Left ventricle myocardium inferior (tissue), 1 donor: ENCODE data around the gene PKHD1. TPM values are rescaled to one million over a fixed set of nuclear protein-coding genes. Genes with fewer than 3 reads are reported as not detected.

Experiments used
- DNase-seq: peaks from one replicate; pipeline ENCODE4 v3.0.0-alpha.2; 2020
- H3K27ac ChIP-seq: fragments of 200-600 bp; replicated peaks from 2 replicates; pipeline ENCODE4 v1.8.0; 2021
- H3K27me3 ChIP-seq: fragments of 200-600 bp; 2 replicates; pipeline ENCODE4 v1.8.0; 2021; ENCODE audit warnings: low read depth
- H3K36me3 ChIP-seq: fragments of 200-600 bp; 2 replicates; pipeline ENCODE4 v1.8.0; 2021
- H3K4me1 ChIP-seq: fragments of 200-600 bp; 2 replicates; pipeline ENCODE4 v1.8.0; 2021
- H3K4me3 ChIP-seq: fragments of 200-600 bp; 2 replicates; pipeline ENCODE4 v1.8.0; 2021; ENCODE audit warnings: mild to moderate bottlenecking, moderate library complexity
- H3K9me3 ChIP-seq: fragments of 200-600 bp; replicated peaks from 2 replicates; pipeline ENCODE4 v1.8.0; 2021
- intact Hi-C: fragments of 100-400 bp; cut with micrococcal nuclease; formaldehyde crosslinking; loops from one replicate; pipeline ENCODE4 v1.11.0; 2022
- total RNA-seq: library from RNA; stranded (reverse); fragmentation: NEBNext Ultra II Directional; extraction: Animal tissue kit (Norgen Biotek cat#: 25700); gene quantifications from one replicate; pipeline ENCODE4 v1.2.1, GENCODE V29; 2021
- TF ChIP-seq, protein P1 (sequence below): fragments of 200-600 bp; IDR thresholded peaks from 2 replicates; pipeline ENCODE4 v1.8.0; 2021; ENCODE audit warnings: antibody characterized with exemption, mild to moderate bottlenecking, borderline replicate concordance
- donor health status: DM: no; HTN: yes; CAD: no; lungs with severe emphysema.

The PKHD1 gene
- total RNA-seq, 1 donor from 2014 or later, result not detected

DNA sequence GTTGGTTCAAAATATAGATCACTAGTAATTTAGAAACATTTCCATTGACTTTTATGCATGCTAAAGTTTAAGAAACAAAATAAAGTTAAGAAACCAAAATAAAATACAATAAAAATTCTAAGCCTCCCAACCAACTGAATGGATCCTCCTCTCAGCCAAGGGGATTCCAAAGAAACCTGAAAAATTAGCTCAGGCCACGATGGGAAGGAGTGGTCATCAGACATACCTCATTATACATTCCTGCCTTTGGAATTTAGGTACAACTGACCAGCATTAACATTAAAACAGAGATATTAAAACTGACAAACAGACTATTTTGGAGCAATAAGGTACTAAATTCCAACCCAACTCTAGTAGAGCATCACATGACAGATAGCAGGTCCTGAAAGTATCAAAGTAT, 275.2 kb downstream of the PKHD1 start:
- intact Hi-C loops, result no loop called here
- TF ChIP-seq, protein P1, sequence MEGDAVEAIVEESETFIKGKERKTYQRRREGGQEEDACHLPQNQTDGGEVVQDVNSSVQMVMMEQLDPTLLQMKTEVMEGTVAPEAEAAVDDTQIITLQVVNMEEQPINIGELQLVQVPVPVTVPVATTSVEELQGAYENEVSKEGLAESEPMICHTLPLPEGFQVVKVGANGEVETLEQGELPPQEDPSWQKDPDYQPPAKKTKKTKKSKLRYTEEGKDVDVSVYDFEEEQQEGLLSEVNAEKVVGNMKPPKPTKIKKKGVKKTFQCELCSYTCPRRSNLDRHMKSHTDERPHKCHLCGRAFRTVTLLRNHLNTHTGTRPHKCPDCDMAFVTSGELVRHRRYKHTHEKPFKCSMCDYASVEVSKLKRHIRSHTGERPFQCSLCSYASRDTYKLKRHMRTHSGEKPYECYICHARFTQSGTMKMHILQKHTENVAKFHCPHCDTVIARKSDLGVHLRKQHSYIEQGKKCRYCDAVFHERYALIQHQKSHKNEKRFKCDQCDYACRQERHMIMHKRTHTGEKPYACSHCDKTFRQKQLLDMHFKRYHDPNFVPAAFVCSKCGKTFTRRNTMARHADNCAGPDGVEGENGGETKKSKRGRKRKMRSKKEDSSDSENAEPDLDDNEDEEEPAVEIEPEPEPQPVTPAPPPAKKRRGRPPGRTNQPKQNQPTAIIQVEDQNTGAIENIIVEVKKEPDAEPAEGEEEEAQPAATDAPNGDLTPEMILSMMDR, result no peak

DNA sequence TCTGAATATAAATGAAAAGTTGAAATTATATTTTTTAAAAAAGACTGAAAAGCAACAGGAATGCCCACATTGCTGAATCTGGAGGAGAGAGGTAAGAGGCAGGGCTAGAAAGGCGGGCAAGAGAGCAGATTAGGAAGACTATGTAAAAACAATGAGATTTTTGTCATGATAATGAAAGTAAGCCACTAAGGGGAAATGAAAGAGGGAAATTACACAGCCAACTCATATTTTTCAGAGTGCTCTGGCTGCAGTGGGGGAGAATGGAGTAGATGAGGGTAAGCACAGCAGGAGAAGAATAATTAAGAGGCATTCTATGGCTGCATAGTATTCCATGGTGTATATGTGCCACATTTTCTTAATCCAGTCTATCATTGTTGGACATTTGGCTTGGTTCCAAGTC, 281.9 kb downstream of the PKHD1 start:
- no peak overlapping the region for H3K27ac ChIP-seq
- peaks cover 19% of the 10 kb centered on the region for H3K9me3 ChIP-seq
- H3K27me3 ChIP-seq, result no peaks in the 10 kb centered on the region
- no peaks in the 10 kb centered on the region for H3K4me1 ChIP-seq
- no peak overlapping the region for H3K4me3 ChIP-seq
- intact Hi-C loops, result no loop called here
- H3K36me3 ChIP-seq, result no peaks in the 10 kb centered on the region
- TF ChIP-seq, protein P1, result no peak
- DNase-seq, result no peak

More for the DNA sequence above, 275.2 kb downstream of the PKHD1 start:
- Histone ChIP-seq H3K9me3 (peaks cover 24% of the 10 kb centered on the region), H3K4me3 (no peak overlapping the region), H3K27me3 (no peaks in the 10 kb centered on the region), H3K4me1 (no peaks in the 10 kb centered on the region), H3K27ac (no peak overlapping the region), H3K36me3 (no peaks in the 10 kb centered on the region)
- DNase-seq, result no peak

DNA sequence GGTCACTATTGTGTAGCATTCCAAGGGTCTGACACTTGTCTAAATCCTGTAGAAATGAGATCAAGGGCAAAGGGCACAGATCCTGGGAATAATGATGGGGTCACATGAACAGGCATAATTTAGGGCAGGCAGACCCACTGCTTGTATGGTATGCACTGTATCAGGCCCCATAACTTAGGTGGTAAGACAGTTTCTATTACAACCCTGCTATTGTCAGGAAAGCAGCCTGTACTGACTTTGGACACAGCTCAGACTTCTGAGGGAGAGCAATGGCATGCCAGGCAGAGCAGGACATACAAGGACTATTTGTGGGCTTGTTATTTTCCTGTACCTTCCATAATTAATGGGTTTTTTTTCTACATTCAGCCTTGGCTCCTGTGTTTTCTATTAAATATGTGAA, 286.8 kb downstream of the PKHD1 start:
- no peaks in the 10 kb centered on the region for H3K27me3 ChIP-seq
- intact Hi-C loops, result no loop called here
- no peaks in the 10 kb centered on the region for H3K4me1 ChIP-seq
- peaks cover 25% of the 10 kb centered on the region for H3K9me3 ChIP-seq
- no peak for DNase-seq
- no peak overlapping the region for H3K4me3 ChIP-seq
- no peaks in the 10 kb centered on the region for H3K36me3 ChIP-seq
- no peak overlapping the region for H3K27ac ChIP-seq
- TF ChIP-seq, protein P1, result no peak

DNA sequence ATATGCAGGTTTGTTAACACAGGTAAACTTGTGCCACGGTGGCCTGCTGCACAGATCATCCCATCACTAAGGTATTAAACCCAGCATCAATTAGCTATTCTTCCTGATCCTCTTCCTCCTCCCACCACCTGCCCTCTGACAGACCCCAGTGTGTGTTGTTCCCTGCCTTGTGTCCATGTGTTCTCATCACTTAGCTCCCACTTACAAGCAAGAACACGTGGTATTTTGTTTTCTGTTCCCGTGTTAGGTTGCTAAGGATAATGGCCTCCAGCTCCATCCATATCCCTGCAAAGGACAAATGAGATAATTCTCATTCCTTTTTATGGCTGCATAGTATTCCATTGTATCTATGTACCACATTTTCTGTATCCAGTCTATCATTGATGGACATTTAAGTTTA, 294.0 kb downstream of the PKHD1 start:
- Histone ChIP-seq H3K9me3 (peaks cover 26% of the 10 kb centered on the region), H3K27ac (no peak overlapping the region), H3K36me3 (no peaks in the 10 kb centered on the region), H3K4me3 (no peak overlapping the region), H3K4me1 (no peaks in the 10 kb centered on the region), H3K27me3 (no peaks in the 10 kb centered on the region)
- DNase-seq, result no peak
- intact Hi-C loops, result no loop called here
- TF ChIP-seq, protein P1, result no peak

DNA sequence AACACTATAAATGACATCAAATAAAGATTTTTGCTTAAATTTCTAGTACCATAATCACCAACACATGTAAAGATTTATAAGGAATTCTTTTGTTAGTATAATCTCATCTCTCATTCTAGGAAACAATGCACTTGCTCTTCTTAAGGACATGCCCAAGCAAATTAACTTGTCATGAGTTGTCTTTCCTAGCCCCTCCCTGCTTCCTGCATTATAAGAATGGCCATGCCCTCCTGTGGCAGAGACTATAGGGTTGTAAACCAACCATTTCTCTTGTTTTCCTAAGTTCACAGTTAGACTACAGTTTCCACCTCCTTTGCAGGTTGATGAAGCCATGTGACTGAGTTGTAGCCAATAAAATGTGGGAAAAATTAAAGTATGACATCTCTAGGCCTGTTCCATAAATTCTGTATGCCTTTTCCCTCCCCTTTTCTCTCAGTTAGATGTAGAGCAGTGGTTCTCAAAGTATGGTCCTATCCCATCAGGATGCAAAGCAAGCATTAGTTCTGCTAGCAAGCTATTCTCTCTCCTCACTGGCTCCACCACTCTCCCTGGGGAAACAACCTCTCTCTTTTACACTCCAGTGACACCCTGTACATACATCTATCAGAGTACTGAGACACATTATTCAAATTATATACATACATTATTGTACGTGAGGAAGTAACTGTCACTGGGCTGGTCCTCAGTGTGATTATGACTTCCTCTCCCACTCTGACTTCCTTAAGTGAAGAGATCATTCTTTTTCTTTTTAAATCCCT, 295.0 kb downstream of the PKHD1 start:
- Histone ChIP-seq H3K36me3 (no peaks in the 10 kb centered on the region), H3K27me3 (no peaks in the 10 kb centered on the region), H3K4me3 (no peak overlapping the region), H3K9me3 (peaks cover 20% of the 10 kb centered on the region), H3K4me1 (no peaks in the 10 kb centered on the region), H3K27ac (no peak overlapping the region)
- intact Hi-C loops, result no loop called here
- TF ChIP-seq, protein P1, result no peak
- DNase-seq, result no peak
